CD14-positive monocyte (primary cell): Measurements from ENCODE around the gene MACO1. TPM values are rescaled to one million over a fixed set of nuclear protein-coding genes. Genes with fewer than 3 reads are reported as not detected.

Experiments used
- DNase-seq, 3 donors: peaks; one replicate each; pipeline ENCODE4 v3.0.0-alpha.2; 2011 to 2022
- H2AFZ ChIP-seq: 2 replicates; pipeline ENCODE4 v1.6.0; 2012; ENCODE audit warnings: mild to moderate bottlenecking, low read depth, low read length, inconsistent platforms; ENCODE audit not compliant: insufficient read depth, poor library complexity, severe bottlenecking
- H3K27ac ChIP-seq, 2 donors: 1 replicate in 1 of 2; 2 replicates in 1 of 2; pipeline ENCODE4 v1.5.1; 2012 to 2013; ENCODE audit warnings: low read length in 2 of 2, control low read depth in 1 of 2, inconsistent platforms in 1 of 2, low read depth in 1 of 2, mild to moderate bottlenecking in 1 of 2
- H3K27me3 ChIP-seq, 2 donors: one replicate each; pipeline versions ENCODE4 v1.6.0 to v1.6.1; 2011 to 2013; ENCODE audit warnings: low read length in 2 of 2; ENCODE audit not compliant: control insufficient read depth in 2 of 2, insufficient read depth in 2 of 2
- H3K36me3 ChIP-seq, 2 donors: replicated peaks in 1 of 2; 1 replicate in 1 of 2; 2 replicates in 1 of 2; pipeline versions ENCODE4 v1.5.1 to v1.6.1; 2012 to 2013; ENCODE audit warnings: low read length in 2 of 2, control low read depth in 1 of 2, inconsistent platforms in 1 of 2, mild to moderate bottlenecking in 1 of 2; ENCODE audit not compliant: insufficient read depth in 2 of 2, control insufficient read depth in 1 of 2
- H3K4me1 ChIP-seq, 2 donors: 1 replicate in 1 of 2; 2 replicates in 1 of 2; pipeline versions ENCODE4 v1.5.1 to v1.6.1; 2012 to 2013; ENCODE audit warnings: low read length in 2 of 2, control low read depth in 1 of 2, inconsistent platforms in 1 of 2, mild to moderate bottlenecking in 1 of 2, moderate library complexity in 1 of 2; ENCODE audit not compliant: insufficient read depth in 2 of 2, control insufficient read depth in 1 of 2
- H3K4me2 ChIP-seq: replicated peaks from 2 replicates; pipeline ENCODE3; 2012; ENCODE audit warnings: low read length, moderate library complexity, mild to moderate bottlenecking; ENCODE audit not compliant: poor library complexity, severe bottlenecking; ENCODE audit errors: extremely low read depth
- H3K4me3 ChIP-seq, 3 experiments: fragments of 200-600 bp in 1 of 3; sonication (generic) in 1 of 3; replicated peaks in 1 of 3; 1 replicate in 2 of 3; 2 replicates in 1 of 3; pipeline ENCODE4 v1.5.1; 2011 to 2013; ENCODE audit warnings: low read length in 3 of 3, mild to moderate bottlenecking in 3 of 3, control low read depth in 2 of 3, low read depth in 2 of 3, inconsistent platforms in 1 of 3, moderate library complexity in 1 of 3
- H3K79me2 ChIP-seq: 2 replicates; pipeline ENCODE4 v1.6.0; 2012; ENCODE audit warnings: mild to moderate bottlenecking, control low read depth, inconsistent platforms, low read length, moderate library complexity; ENCODE audit not compliant: insufficient read depth
- H3K9ac ChIP-seq: 2 replicates; pipeline ENCODE4 v1.6.0; 2017; ENCODE audit warnings: low read length, mild to moderate bottlenecking; ENCODE audit not compliant: insufficient read depth, poor library complexity, severe bottlenecking
- H3K9me3 ChIP-seq, 2 donors: replicated peaks in 1 of 2; 1 replicate in 1 of 2; 2 replicates in 1 of 2; pipeline versions ENCODE4 v1.5.1 to v1.6.1; 2012 to 2013; ENCODE audit warnings: low read length in 2 of 2, control low read depth in 1 of 2; ENCODE audit not compliant: control insufficient read depth in 1 of 2, insufficient read depth in 1 of 2
- H4K20me1 ChIP-seq: 2 replicates; pipeline ENCODE4 v1.6.0; 2012; ENCODE audit warnings: mild to moderate bottlenecking, low read length, control low read depth, moderate library complexity; ENCODE audit not compliant: insufficient read depth
- H3K27ac Mint-ChIP-seq, 7 donors: one replicate each; pipeline ENCODE4 v1.8.0; 2020; ENCODE audit warnings: mild to moderate bottlenecking in 7 of 7, mixed read lengths in 7 of 7, moderate library complexity in 6 of 7, inconsistent platforms in 2 of 7
- H3K27me3 Mint-ChIP-seq, 3 donors: one replicate each; pipeline ENCODE4 v1.8.0; 2021 to 2022; ENCODE audit warnings: low read depth in 3 of 3, mild to moderate bottlenecking in 3 of 3, mixed read lengths in 3 of 3, moderate library complexity in 3 of 3, inconsistent platforms in 1 of 3
- H3K36me3 Mint-ChIP-seq, 2 donors: one replicate each; pipeline ENCODE4 v1.8.0; 2020; ENCODE audit warnings: mixed read lengths in 2 of 2, inconsistent platforms in 1 of 2, mild to moderate bottlenecking in 1 of 2
- H3K4me1 Mint-ChIP-seq: one replicate; pipeline ENCODE4 v1.8.0; 2020; ENCODE audit warnings: mild to moderate bottlenecking, mixed read lengths
- H3K4me3 Mint-ChIP-seq, 2 donors: one replicate each; pipeline ENCODE4 v1.8.0; 2020; ENCODE audit warnings: mild to moderate bottlenecking in 2 of 2, mixed read lengths in 2 of 2, moderate library complexity in 1 of 2
- H3K9me3 Mint-ChIP-seq, 7 donors: one replicate each; pipeline ENCODE4 v1.8.0; 2020 to 2022; ENCODE audit warnings: mixed read lengths in 7 of 7, mild to moderate bottlenecking in 6 of 7, moderate library complexity in 6 of 7, inconsistent platforms in 2 of 7
- WGBS: methylation state at CpG from one replicate; pipeline ENCODE4 v1.1.5; 2013; ENCODE audit warnings: missing lambda C conversion rate; ENCODE audit not compliant: insufficient coverage; 5-methylcytosine and 5-hydroxymethylcytosine counted together
- intact Hi-C, 2 donors: fragments of 100-400 bp; cut with micrococcal nuclease; formaldehyde crosslinking; loops; one replicate each; pipeline versions ENCODE4 v1.15.0 to v1.15.1; 2023
- polyA plus RNA-seq, 3 donors: library from polyadenylated mRNA; depleted of rRNA in 1 of 3; unstranded in 2 of 3; stranded (reverse) in 1 of 3; fragments of 300-500 nt in 2 of 3; fragments of >200 nt in 1 of 3; fragmentation: Illumina TruSeq in 2 of 3; gene quantifications; 1 replicate in 2 of 3; 2 replicates in 1 of 3; pipeline ENCODE4 v1.2.3, GENCODE V29; 2012 to 2021
- TF ChIP-seq, protein P1 (sequence below): fragments of 200-600 bp; IDR thresholded peaks from one replicate; pipeline ENCODE4 v1.8.0; 2022; ENCODE audit warnings: antibody characterized with exemption, mild to moderate bottlenecking

Gene MACO1
- polyA plus RNA-seq, 3 donors = 2.6 to 4.1 (median 3.9) TPM

DNA sequence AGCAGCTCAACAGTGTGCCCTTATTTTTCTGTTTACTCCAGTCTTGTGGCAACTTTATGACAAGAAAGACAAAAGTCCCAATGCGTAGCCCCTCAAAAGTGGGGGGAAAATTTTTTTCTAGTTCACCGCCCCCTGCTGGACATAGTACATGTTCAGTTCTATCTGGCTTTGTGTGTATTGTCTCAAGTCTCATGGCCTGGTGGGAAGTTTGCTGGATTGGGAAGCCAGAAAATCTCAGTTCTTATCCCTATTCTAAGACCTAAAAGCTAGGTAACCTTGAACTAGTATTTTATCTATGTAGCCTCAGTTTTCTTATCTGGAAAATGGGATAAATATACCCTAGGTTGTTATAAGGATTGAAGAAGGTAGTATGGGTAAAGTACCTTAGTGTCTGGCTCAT is 56.9 kb downstream of the MACO1 start:
- TF ChIP-seq, protein P1, sequence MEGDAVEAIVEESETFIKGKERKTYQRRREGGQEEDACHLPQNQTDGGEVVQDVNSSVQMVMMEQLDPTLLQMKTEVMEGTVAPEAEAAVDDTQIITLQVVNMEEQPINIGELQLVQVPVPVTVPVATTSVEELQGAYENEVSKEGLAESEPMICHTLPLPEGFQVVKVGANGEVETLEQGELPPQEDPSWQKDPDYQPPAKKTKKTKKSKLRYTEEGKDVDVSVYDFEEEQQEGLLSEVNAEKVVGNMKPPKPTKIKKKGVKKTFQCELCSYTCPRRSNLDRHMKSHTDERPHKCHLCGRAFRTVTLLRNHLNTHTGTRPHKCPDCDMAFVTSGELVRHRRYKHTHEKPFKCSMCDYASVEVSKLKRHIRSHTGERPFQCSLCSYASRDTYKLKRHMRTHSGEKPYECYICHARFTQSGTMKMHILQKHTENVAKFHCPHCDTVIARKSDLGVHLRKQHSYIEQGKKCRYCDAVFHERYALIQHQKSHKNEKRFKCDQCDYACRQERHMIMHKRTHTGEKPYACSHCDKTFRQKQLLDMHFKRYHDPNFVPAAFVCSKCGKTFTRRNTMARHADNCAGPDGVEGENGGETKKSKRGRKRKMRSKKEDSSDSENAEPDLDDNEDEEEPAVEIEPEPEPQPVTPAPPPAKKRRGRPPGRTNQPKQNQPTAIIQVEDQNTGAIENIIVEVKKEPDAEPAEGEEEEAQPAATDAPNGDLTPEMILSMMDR = peak; percentile 78
- H3K9ac ChIP-seq = no peak overlapping the region
- Mint-ChIP-seq H3K27ac (peak overlapping the region in 1 of 7 donors; percentile 22), H3K9me3 (no peaks in the 10 kb centered on the region), H3K27me3 (no peaks in the 10 kb centered on the region), H3K4me3 (no peak overlapping the region), H3K4me1 (peaks cover 8% of the 10 kb centered on the region), H3K36me3 (peaks cover 61 to 71% of the 10 kb centered on the region in 2 donors)
- H2AFZ ChIP-seq = no peak overlapping the region
- H3K9me3 ChIP-seq = no peaks in the 10 kb centered on the region
- no peak overlapping the region for H3K27ac ChIP-seq
- peak in 2 of 3 donors; percentile 11 to 12 for DNase-seq
- no peaks in the 10 kb centered on the region for H3K27me3 ChIP-seq
- WGBS = no CpG with 5 or more reads among the region's 2 CpGs
- intact Hi-C loops = loop anchor here in 1 of 2 donors (10.0 kb wide), 1 partner anchor 93 kb away; no protein-coding TSS in a partner anchor
- H3K4me1 ChIP-seq = no peaks in the 10 kb centered on the region
- no peaks in the 10 kb centered on the region for H4K20me1 ChIP-seq
- H3K4me2 ChIP-seq = no peak overlapping the region
- no peak overlapping the region for H3K4me3 ChIP-seq
- H3K36me3 ChIP-seq = peaks cover 40 to 81% of the 10 kb centered on the region in 2 donors
- no peaks in the 10 kb centered on the region for H3K79me2 ChIP-seq

DNA sequence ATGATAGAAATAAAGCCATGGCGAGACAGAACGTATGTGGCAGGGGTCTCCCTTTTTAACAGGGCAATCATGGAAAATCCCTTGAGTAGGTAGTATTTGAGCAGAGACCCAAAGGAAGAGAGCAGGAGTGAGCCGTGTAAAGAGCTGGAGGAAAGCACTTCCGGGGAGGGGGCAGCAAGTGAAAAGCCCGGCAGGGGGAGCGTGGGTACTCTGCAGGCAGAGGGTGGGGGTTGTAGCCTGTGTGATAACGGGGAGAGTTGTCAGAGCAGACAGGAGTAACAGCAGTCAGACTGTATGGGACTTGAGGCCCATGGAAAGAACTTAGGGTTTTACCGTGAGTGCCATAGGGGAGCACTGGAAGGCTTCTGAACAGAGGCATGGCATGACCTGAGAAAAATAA is 61.6 kb downstream of the MACO1 start:
- no peak for DNase-seq
- WGBS = 100% methylated on average over 8 of the region's 8 CpGs
- H4K20me1 ChIP-seq = no peaks in the 10 kb centered on the region
- no peak overlapping the region for H2AFZ ChIP-seq
- H3K4me2 ChIP-seq = no peak overlapping the region
- H3K4me1 Mint-ChIP-seq = no peaks in the 10 kb centered on the region
- peaks cover 0 to 4% (median 0%) of the 10 kb centered on the region in 3 donors for H3K27me3 Mint-ChIP-seq
- H3K9me3 ChIP-seq = no peaks in the 10 kb centered on the region
- no peak overlapping the region for H3K27ac ChIP-seq
- H3K36me3 Mint-ChIP-seq = peaks cover 69 to 84% of the 10 kb centered on the region in 2 donors
- peaks cover 57 to 85% of the 10 kb centered on the region in 2 donors for H3K36me3 ChIP-seq
- TF ChIP-seq, protein P1 = no peak
- no peaks in the 10 kb centered on the region for H3K79me2 ChIP-seq
- intact Hi-C loops = no loop called here
- H3K9ac ChIP-seq = no peak overlapping the region
- H3K27me3 ChIP-seq = no peaks in the 10 kb centered on the region
- no peaks in the 10 kb centered on the region for H3K9me3 Mint-ChIP-seq
- no peak overlapping the region for H3K4me3 ChIP-seq
- no peak overlapping the region for H3K4me3 Mint-ChIP-seq
- H3K27ac Mint-ChIP-seq = peak overlapping the region in 3 of 7 donors; percentile 46 to 73 (median 57)
- no peaks in the 10 kb centered on the region for H3K4me1 ChIP-seq
